Lower lobe of right lung (tissue), 2 donors: ENCODE results near the gene MAGEB10. TPM values are rescaled to one million over a fixed set of nuclear protein-coding genes. Genes with fewer than 3 reads are reported as not detected.
"Not testable (repeated sequence)": the region's sequence is repeated elsewhere in the genome, so short reads cannot be mapped to it uniquely, and the experiment has no call there.

ENCODE experiments used
- ATAC-seq, 2 donors: fragments of 200-7000 bp; cut with Tn5 transposase; one replicate each; pipeline ENCODE4 v1.9.1; 2020 to 2022; ENCODE audit warnings: mild to moderate bottlenecking in 2 of 2, moderate library complexity in 2 of 2
- DNase-seq: peaks from one replicate; pipeline ENCODE4 v3.0.0-alpha.2; 2020
- H3K27ac ChIP-seq: fragments of 200-600 bp; one replicate; pipeline ENCODE4 v1.8.0; 2022
- H3K27me3 ChIP-seq: fragments of 200-600 bp; one replicate; pipeline ENCODE4 v1.8.0; 2022; ENCODE audit warnings: low read depth
- H3K36me3 ChIP-seq: fragments of 200-600 bp; one replicate; pipeline ENCODE4 v1.8.0; 2022; ENCODE audit warnings: mild to moderate bottlenecking
- H3K4me1 ChIP-seq: fragments of 200-600 bp; one replicate; pipeline ENCODE4 v1.8.0; 2022
- H3K4me3 ChIP-seq: fragments of 200-600 bp; one replicate; pipeline ENCODE4 v1.8.0; 2022; ENCODE audit warnings: mild to moderate bottlenecking
- H3K9me3 ChIP-seq: fragments of 200-600 bp; one replicate; pipeline ENCODE4 v1.8.0; 2022
- CTCF ChIP-seq: fragments of 200-600 bp; IDR thresholded peaks from one replicate; pipeline ENCODE4 v1.8.0; 2022; ENCODE audit warnings: antibody characterized with exemption, mild to moderate bottlenecking
- intact Hi-C: fragments of 100-400 bp; cut with DNase I; formaldehyde crosslinking; loops from one replicate; pipeline ENCODE4 v1.11.0; 2022
- total RNA-seq: library from RNA; stranded (reverse); fragmentation: NEBNext Ultra II Directional; extraction: Animal tissue kit (Norgen Biotek cat#: 25700); gene quantifications from one replicate; pipeline ENCODE4 v1.2.1, GENCODE V29; 2021
- donor health status: DM: no; HTN: yes; CAD: no; lungs with severe emphysema.

Gene MAGEB10
- total RNA-seq, 1 donor from 2014 or later: not detected

GRCh38 chrX:27797575-27797974, 10.2 kb upstream of the MAGEB10 start:
- DNase-seq (no peak), ATAC-seq (no peak)
- intact Hi-C loops: no loop called here
- Histone ChIP-seq H3K27ac (no peak overlapping the region), H3K9me3 (no peaks in the 10 kb centered on the region), H3K27me3 (no peaks in the 10 kb centered on the region), H3K4me1 (no peaks in the 10 kb centered on the region), H3K4me3 (no peak overlapping the region), H3K36me3 (no peaks in the 10 kb centered on the region)
- no peak for TF ChIP-seq CTCF

GRCh38 chrX:27808226-27808625, 436 bp downstream of the MAGEB10 start:
- TF ChIP-seq CTCF: no peak
- ATAC-seq (no peak), DNase-seq (no peak)
- Histone ChIP-seq H3K9me3 (no peaks in the 10 kb centered on the region), H3K36me3 (no peaks in the 10 kb centered on the region), H3K27me3 (no peaks in the 10 kb centered on the region), H3K4me3 (no peak overlapping the region), H3K27ac (no peak overlapping the region), H3K4me1 (no peaks in the 10 kb centered on the region)
- intact Hi-C loops: no loop called here

- H3K4me3 ChIP-seq, H3K36me3 ChIP-seq, H3K27ac ChIP-seq, H3K9me3 ChIP-seq, intact Hi-C loops, H3K27me3 ChIP-seq, DNase-seq, ATAC-seq, H3K4me1 ChIP-seq: not testable (repeated sequence)
These were observed 1.4 kb downstream of the MAGEB10 start for GRCh38 chrX:27808991-27809859.

GRCh38 chrX:27815209-27815608, 7.4 kb downstream of the MAGEB10 start:
- no peaks in the 10 kb centered on the region for H3K4me1 ChIP-seq
- intact Hi-C loops: no loop called here
- no peak for TF ChIP-seq CTCF
- ATAC-seq (no peak), DNase-seq (no peak)
- H3K4me3 ChIP-seq: no peak overlapping the region
- no peaks in the 10 kb centered on the region for H3K9me3 ChIP-seq
- H3K27ac ChIP-seq: no peak overlapping the region
- no peaks in the 10 kb centered on the region for H3K36me3 ChIP-seq
- no peaks in the 10 kb centered on the region for H3K27me3 ChIP-seq

GRCh38 chrX:27823812-27824211, 16.0 kb downstream of the MAGEB10 start:
- Histone ChIP-seq H3K36me3 (no peaks in the 10 kb centered on the region), H3K27ac (no peak overlapping the region), H3K9me3 (no peaks in the 10 kb centered on the region), H3K27me3 (no peaks in the 10 kb centered on the region), H3K4me1 (no peaks in the 10 kb centered on the region), H3K4me3 (no peak overlapping the region)
- intact Hi-C loops: no loop called here
- no peak for TF ChIP-seq CTCF
- DNase-seq (no peak), ATAC-seq (no peak)

GRCh38 chrX:27838185-27838584, 30.4 kb downstream of the MAGEB10 start:
- H3K27me3 ChIP-seq: no peaks in the 10 kb centered on the region
- intact Hi-C loops: no loop called here
- DNase-seq: no peak
- H3K27ac ChIP-seq: no peak overlapping the region
- H3K9me3 ChIP-seq: no peaks in the 10 kb centered on the region
- H3K36me3 ChIP-seq: no peaks in the 10 kb centered on the region
- no peak for TF ChIP-seq CTCF
- no peaks in the 10 kb centered on the region for H3K4me1 ChIP-seq
- no peak overlapping the region for H3K4me3 ChIP-seq
- ATAC-seq: no peak
